B cell (primary cell): ENCODE data around the gene DPCD. TPM values are rescaled to one million over a fixed set of nuclear protein-coding genes. Genes with fewer than 3 reads are reported as not detected.

ENCODE experiments used
- ATAC-seq: fragments of 200-7000 bp; cut with Tn5 transposase; one replicate; pipeline ENCODE4 v1.10.0; 2021; ENCODE audit warnings: low read depth, mild to moderate bottlenecking, moderate number of reproducible peaks, moderate library complexity
- CTCF ChIA-PET: fragments of 350-600 bp; sonication (Branson Sonifier 250); formaldehyde crosslinking; loops from one replicate; lab custom pipeline; 2021; ENCODE audit warnings: antibody characterized with exemption, inconsistent platforms; lab: Charles Lee
- POLR2A ChIA-PET: fragments of 350-600 bp; sonication (Branson Sonifier 250); formaldehyde crosslinking; loops from one replicate; lab custom pipeline; 2021; ENCODE audit warnings: antibody characterized with exemption; lab: Charles Lee
- DNase-seq: peaks from one replicate; pipeline ENCODE4 v3.0.0; 2013
- H2AFZ ChIP-seq: 2 replicates; pipeline ENCODE4 v1.6.1; 2012; ENCODE audit warnings: mild to moderate bottlenecking, low read depth, low read length; ENCODE audit not compliant: insufficient read depth, poor library complexity, severe bottlenecking
- H3K27ac ChIP-seq, 2 donors: 1 replicate in 1 of 2; 2 replicates in 1 of 2; pipeline ENCODE4 v1.5.1; 2012 to 2013; ENCODE audit warnings: low read length in 2 of 2, mild to moderate bottlenecking in 2 of 2, moderate library complexity in 1 of 2
- H3K27me3 ChIP-seq, 4 experiments: fragments of 200-600 bp in 1 of 4; sonication (generic) in 1 of 4; replicated peaks in 1 of 4; 1 replicate in 2 of 4; 2 replicates in 2 of 4; pipeline versions ENCODE4 v1.6.1 to v1.7.0; 2013 to 2016; ENCODE audit warnings: low read length in 3 of 4, mild to moderate bottlenecking in 2 of 4, mixed read lengths in 1 of 4, moderate library complexity in 1 of 4; ENCODE audit not compliant: insufficient read depth in 4 of 4, control insufficient read depth in 3 of 4; ENCODE audit errors: control extremely low read depth in 1 of 4
- H3K36me3 ChIP-seq, 2 experiments: replicated peaks in 1 of 2; 1 replicate in 1 of 2; 2 replicates in 1 of 2; pipeline versions ENCODE4 v1.6.1 to v1.7.1; 2013; ENCODE audit warnings: low read length in 1 of 2; ENCODE audit not compliant: insufficient read depth in 2 of 2, control insufficient read depth in 1 of 2; ENCODE audit errors: control extremely low read depth in 1 of 2, extremely low read depth in 1 of 2
- H3K4me1 ChIP-seq, 2 donors: fragments of 200-600 bp in 1 of 2; sonication (generic) in 1 of 2; 1 replicate in 1 of 2; 2 replicates in 1 of 2; pipeline versions ENCODE4 v1.5.1 to v1.6.1; 2013 to 2017; ENCODE audit warnings: low read length in 2 of 2; ENCODE audit not compliant: control insufficient read depth in 2 of 2, insufficient read depth in 2 of 2
- H3K4me2 ChIP-seq: replicated peaks from 2 replicates; pipeline ENCODE3; 2012; ENCODE audit warnings: mild to moderate bottlenecking, low read depth, low read length; ENCODE audit not compliant: poor library complexity, severe bottlenecking
- H3K4me3 ChIP-seq, 5 experiments: fragments of 200-600 bp in 1 of 5; sonication (generic) in 1 of 5; 1 replicate in 3 of 5; 2 replicates in 2 of 5; pipeline versions ENCODE4 v1.5.1 to v1.7.0; 2011 to 2016; ENCODE audit warnings: low read length in 4 of 5, mild to moderate bottlenecking in 4 of 5, low read depth in 2 of 5, control low read depth in 1 of 5, moderate library complexity in 1 of 5; ENCODE audit not compliant: insufficient read depth in 1 of 5; ENCODE audit errors: control extremely low read depth in 1 of 5, extremely low read depth in 1 of 5
- H3K79me2 ChIP-seq: fragments of 200-600 bp; sonication (generic); one replicate; pipeline ENCODE4 v1.6.0; 2016; ENCODE audit warnings: low read length; ENCODE audit not compliant: control insufficient read depth, insufficient read depth
- H3K9ac ChIP-seq: fragments of 200-600 bp; sonication (generic); 2 replicates; pipeline ENCODE4 v1.6.1; 2017; ENCODE audit warnings: mild to moderate bottlenecking, low read length, moderate library complexity
- H3K9me3 ChIP-seq, 3 donors: one replicate each; pipeline versions ENCODE4 v1.6.1 to v1.7.1; 2013; ENCODE audit warnings: low read length in 2 of 3; ENCODE audit not compliant: control insufficient read depth in 2 of 3, insufficient read depth in 1 of 3; ENCODE audit errors: control extremely low read depth in 1 of 3
- H4K20me1 ChIP-seq: 2 replicates; pipeline ENCODE4 v1.6.0; 2012; ENCODE audit warnings: mild to moderate bottlenecking, low read length; ENCODE audit not compliant: insufficient read depth, control insufficient read depth, poor library complexity, severe bottlenecking
- H3K27ac Mint-ChIP-seq: one replicate; pipeline ENCODE4 v1.8.0; 2021; ENCODE audit warnings: mixed read lengths
- H3K27me3 Mint-ChIP-seq: one replicate; pipeline ENCODE4 v1.8.0; 2021; ENCODE audit warnings: mixed read lengths
- H3K4me1 Mint-ChIP-seq: one replicate; pipeline ENCODE4 v1.8.0; 2021; ENCODE audit warnings: mixed read lengths
- H3K4me3 Mint-ChIP-seq: one replicate; pipeline ENCODE4 v1.8.0; 2021; ENCODE audit warnings: mixed read lengths
- H3K9me3 Mint-ChIP-seq: one replicate; pipeline ENCODE4 v1.8.0; 2022; ENCODE audit warnings: mixed read lengths; ENCODE audit not compliant: insufficient read depth
- CTCF ChIP-seq: fragments of 200-600 bp; IDR thresholded peaks from one replicate; pipeline ENCODE4 v1.8.0; 2022; ENCODE audit warnings: antibody characterized with exemption, mild to moderate bottlenecking
- EZH2 ChIP-seq: IDR thresholded peaks from 2 replicates; pipeline ENCODE4 v1.6.1; 2012; ENCODE audit warnings: borderline replicate concordance, low read depth, mild to moderate bottlenecking, moderate library complexity, low read length; ENCODE audit not compliant: insufficient read depth, poor library complexity, severe bottlenecking
- WGBS: methylation state at CpG from one replicate; pipeline ENCODE4 v1.1.5; 2013; ENCODE audit warnings: missing lambda C conversion rate; ENCODE audit not compliant: insufficient coverage; 5-methylcytosine and 5-hydroxymethylcytosine counted together
- intact Hi-C: fragments of 100-400 bp; cut with micrococcal nuclease; formaldehyde crosslinking; loops from one replicate; pipeline ENCODE4 v1.10.0; 2022
- polyA plus RNA-seq: library from polyadenylated mRNA; depleted of rRNA; stranded (reverse); fragments of >200 nt; gene quantifications from 2 replicates; pipeline ENCODE4 v1.2.3, GENCODE V29; 2012
- total RNA-seq, 2 donors: library from RNA; stranded (reverse); fragments of 120-200 nt in 1 of 2; gene quantifications; 1 replicate in 1 of 2; 2 replicates in 1 of 2; pipeline versions ENCODE4 v1.2.3 to v1.2.4, GENCODE V29; 2013 to 2022

The DPCD gene
- total and polyA plus RNA-seq, 2 donors (not counting 1 experiment from before 2014, with no cell fraction given) = 0.88 to 2.2 TPM

GRCh38 chr10:101538446-101538845, 49.7 kb upstream of the DPCD start:
- no peak overlapping the region for H3K4me3 ChIP-seq
- H3K79me2 ChIP-seq = no peaks in the 10 kb centered on the region
- no peaks in the 10 kb centered on the region for H3K27me3 ChIP-seq
- Mint-ChIP-seq H3K9me3 (no peaks in the 10 kb centered on the region), H3K4me3 (no peak overlapping the region), H3K27ac (no peak overlapping the region), H3K4me1 (no peaks in the 10 kb centered on the region), H3K27me3 (no peaks in the 10 kb centered on the region)
- DNase-seq (no peak), ATAC-seq (no peak)
- H3K4me1 ChIP-seq = no peaks in the 10 kb centered on the region
- H3K4me2 ChIP-seq = no peak overlapping the region
- H2AFZ ChIP-seq = no peak overlapping the region
- H3K27ac ChIP-seq = no peak overlapping the region
- no peaks in the 10 kb centered on the region for H4K20me1 ChIP-seq
- H3K9ac ChIP-seq = no peak overlapping the region
- H3K9me3 ChIP-seq = no peaks in the 10 kb centered on the region
- H3K36me3 ChIP-seq = peaks cover 0 to 18% of the 10 kb centered on the region in 2 experiments
- intact Hi-C loops = no loop called here
- WGBS = 95% methylated on average over 2 of the region's 2 CpGs
- CTCF ChIA-PET = interaction anchor here (1.6 to 4.7 kb wide), 2 partner anchors 32 to 34 kb away, joined by 3 to 44 read pairs; no protein-coding TSS in a partner anchor
- no peak for TF ChIP-seq EZH2
- TF ChIP-seq CTCF = no peak
- POLR2A ChIA-PET = no interaction called here

DNA sequence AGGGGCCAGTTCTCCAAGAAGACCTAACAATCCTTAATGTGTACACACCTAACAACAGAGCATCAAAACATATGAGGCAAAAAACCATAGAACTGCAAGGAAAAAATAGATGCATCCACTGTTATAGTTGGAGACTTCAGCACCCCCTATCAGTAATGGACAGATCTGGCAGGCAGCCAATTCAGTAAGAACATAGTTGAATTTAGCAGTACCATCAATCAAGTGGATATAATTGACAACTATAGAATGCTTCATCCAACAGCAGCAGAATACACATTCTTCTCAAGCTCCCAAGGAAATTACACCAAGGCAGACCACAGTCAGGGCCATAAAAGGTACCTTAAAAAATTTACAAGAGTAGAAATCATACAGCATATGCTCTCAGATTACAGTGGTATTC, 42.2 kb upstream of the DPCD start:
- H3K36me3 ChIP-seq = peaks cover 2% of the 10 kb centered on the region in 2 experiments
- ChIA-PET CTCF (interaction anchor here (0.8 to 1.0 kb wide), 3 partner anchors 8 to 24 kb away, joined by 3 to 4 read pairs (median 3); no protein-coding TSS in a partner anchor), POLR2A (no interaction called here)
- no peak overlapping the region for H2AFZ ChIP-seq
- Mint-ChIP-seq H3K4me1 (no peaks in the 10 kb centered on the region), H3K4me3 (no peak overlapping the region), H3K9me3 (no peaks in the 10 kb centered on the region), H3K27me3 (no peaks in the 10 kb centered on the region), H3K27ac (no peak overlapping the region)
- intact Hi-C loops = no loop called here
- no peak overlapping the region for H3K4me3 ChIP-seq
- DNase-seq (no peak), ATAC-seq (no peak)
- no peaks in the 10 kb centered on the region for H3K9me3 ChIP-seq
- TF ChIP-seq CTCF (no peak), EZH2 (no peak)
- no peaks in the 10 kb centered on the region for H3K79me2 ChIP-seq
- H3K4me1 ChIP-seq = no peaks in the 10 kb centered on the region
- no peak overlapping the region for H3K9ac ChIP-seq
- no peaks in the 10 kb centered on the region for H4K20me1 ChIP-seq
- H3K4me2 ChIP-seq = no peak overlapping the region
- H3K27ac ChIP-seq = no peak overlapping the region
- H3K27me3 ChIP-seq = no peaks in the 10 kb centered on the region
